ENCODE results near the gene TXNRD3. TPM values are rescaled to one million over a fixed set of nuclear protein-coding genes. Genes with fewer than 3 reads are reported as not detected.

Gene TXNRD3
- total and polyA plus RNA-seq, 2 experiments from 2014 or later = 8.7 to 11.7 TPM

DNA sequence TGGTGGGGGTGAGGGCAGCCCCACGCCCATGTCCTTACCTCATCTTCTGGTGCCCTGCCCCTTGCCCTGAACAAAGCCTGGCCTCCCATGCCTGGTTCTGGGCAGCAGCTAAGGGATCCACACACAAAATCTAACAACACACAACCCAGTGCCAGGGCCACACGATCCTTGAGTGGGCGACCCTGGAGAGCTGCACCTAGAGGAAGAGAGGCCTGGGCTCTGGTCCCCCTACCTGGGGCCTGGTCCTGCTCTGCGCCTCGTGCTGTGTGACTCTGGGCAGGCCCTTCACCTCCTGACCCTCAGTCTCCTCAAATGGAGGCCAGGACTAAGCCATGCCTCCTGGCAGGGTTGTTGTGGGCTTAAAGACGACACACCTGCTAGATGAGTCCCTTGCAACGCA is 76.2 kb downstream of the TXNRD3 start:
- H3K4me3 ChIP-seq = no peak overlapping the region
- no peak overlapping the region for H3K27ac ChIP-seq
- TF ChIP-seq, protein P1, sequence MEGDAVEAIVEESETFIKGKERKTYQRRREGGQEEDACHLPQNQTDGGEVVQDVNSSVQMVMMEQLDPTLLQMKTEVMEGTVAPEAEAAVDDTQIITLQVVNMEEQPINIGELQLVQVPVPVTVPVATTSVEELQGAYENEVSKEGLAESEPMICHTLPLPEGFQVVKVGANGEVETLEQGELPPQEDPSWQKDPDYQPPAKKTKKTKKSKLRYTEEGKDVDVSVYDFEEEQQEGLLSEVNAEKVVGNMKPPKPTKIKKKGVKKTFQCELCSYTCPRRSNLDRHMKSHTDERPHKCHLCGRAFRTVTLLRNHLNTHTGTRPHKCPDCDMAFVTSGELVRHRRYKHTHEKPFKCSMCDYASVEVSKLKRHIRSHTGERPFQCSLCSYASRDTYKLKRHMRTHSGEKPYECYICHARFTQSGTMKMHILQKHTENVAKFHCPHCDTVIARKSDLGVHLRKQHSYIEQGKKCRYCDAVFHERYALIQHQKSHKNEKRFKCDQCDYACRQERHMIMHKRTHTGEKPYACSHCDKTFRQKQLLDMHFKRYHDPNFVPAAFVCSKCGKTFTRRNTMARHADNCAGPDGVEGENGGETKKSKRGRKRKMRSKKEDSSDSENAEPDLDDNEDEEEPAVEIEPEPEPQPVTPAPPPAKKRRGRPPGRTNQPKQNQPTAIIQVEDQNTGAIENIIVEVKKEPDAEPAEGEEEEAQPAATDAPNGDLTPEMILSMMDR (IDR thresholded peaks at IDR 0.05; ENCODE audit: low read depth, low read length) = no peak
- H3K36me3 ChIP-seq = no peaks in the 10 kb centered on the region
- H3K9me3 ChIP-seq (ENCODE audit: low read depth) = no peaks in the 10 kb centered on the region
- no peak for DNase-seq (ENCODE audit: low read depth in 1 of 2, low spot score in 1 of 2)
- H3K27me3 ChIP-seq = no peaks in the 10 kb centered on the region
- H3K4me1 ChIP-seq (ENCODE audit: low read depth) = no peaks in the 10 kb centered on the region

DNA sequence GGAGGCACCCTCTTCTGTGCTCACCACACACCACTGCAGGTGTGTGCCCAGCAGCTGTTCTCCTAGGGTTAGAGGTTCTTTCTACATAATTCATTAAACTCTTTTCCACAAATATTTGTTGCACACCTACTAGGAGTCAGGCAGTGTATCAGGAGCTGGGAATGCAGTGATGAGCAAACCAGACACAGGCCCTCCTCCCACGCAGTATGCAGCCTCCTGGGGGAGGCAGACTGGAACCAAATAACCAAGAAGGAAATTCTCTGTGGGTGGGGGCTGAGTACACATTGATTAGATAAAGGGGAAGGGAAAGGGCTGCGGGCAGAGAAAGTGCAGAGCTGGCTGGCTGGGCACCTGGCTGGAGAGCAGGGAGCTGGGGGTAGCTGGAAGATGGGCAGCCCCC is 77.7 kb downstream of the TXNRD3 start:
- Histone ChIP-seq H3K36me3 (no peaks in the 10 kb centered on the region), H3K27me3 (no peaks in the 10 kb centered on the region), H3K9me3 (ENCODE audit: low read depth) (no peaks in the 10 kb centered on the region), H3K4me1 (ENCODE audit: low read depth) (no peaks in the 10 kb centered on the region), H3K4me3 (no peak overlapping the region), H3K27ac (no peak overlapping the region)
- no peak for DNase-seq (ENCODE audit: low read depth in 1 of 2, low spot score in 1 of 2)
- TF ChIP-seq, protein P1 (IDR thresholded peaks at IDR 0.05; ENCODE audit: low read depth, low read length) = no peak

DNA sequence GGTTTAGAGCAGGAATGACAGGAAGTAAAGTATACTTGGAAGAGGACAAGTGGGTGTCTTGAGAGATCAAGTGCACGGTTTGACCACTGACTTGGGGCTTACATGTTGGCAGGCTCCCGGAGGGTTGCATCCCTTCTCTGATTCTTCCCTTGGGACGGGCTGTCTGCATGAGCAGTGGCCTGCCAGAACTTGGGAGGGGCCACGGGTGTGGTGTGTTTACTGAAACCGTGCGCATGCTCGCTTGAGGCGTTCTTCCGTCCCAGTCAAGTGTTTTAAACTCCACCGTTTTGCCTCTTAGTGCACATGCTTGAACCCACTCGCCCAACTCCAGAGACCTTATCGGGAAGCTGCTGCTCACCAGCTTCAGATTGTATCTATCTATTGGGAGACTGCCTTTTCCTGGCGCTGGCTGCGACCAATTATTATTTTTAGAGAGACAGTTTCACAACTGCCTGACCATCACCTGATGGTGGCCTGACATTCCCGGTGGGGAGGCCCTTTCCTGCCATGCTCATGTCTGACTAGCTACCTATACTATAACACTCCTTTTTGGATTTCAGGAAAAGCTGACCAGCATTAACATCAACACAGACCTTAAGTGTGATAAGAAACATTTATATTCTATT is 81.3 kb downstream of the TXNRD3 start:
- H3K4me3 ChIP-seq = no peak overlapping the region
- DNase-seq (ENCODE audit: low read depth in 1 of 2, low spot score in 1 of 2) = no peak
- no peaks in the 10 kb centered on the region for H3K9me3 ChIP-seq (ENCODE audit: low read depth)
- H3K36me3 ChIP-seq = no peaks in the 10 kb centered on the region
- H3K27me3 ChIP-seq = no peaks in the 10 kb centered on the region
- TF ChIP-seq, protein P1 (IDR thresholded peaks at IDR 0.05; ENCODE audit: low read depth, low read length) = no peak
- H3K4me1 ChIP-seq (ENCODE audit: low read depth) = no peaks in the 10 kb centered on the region
- no peak overlapping the region for H3K27ac ChIP-seq

DNA sequence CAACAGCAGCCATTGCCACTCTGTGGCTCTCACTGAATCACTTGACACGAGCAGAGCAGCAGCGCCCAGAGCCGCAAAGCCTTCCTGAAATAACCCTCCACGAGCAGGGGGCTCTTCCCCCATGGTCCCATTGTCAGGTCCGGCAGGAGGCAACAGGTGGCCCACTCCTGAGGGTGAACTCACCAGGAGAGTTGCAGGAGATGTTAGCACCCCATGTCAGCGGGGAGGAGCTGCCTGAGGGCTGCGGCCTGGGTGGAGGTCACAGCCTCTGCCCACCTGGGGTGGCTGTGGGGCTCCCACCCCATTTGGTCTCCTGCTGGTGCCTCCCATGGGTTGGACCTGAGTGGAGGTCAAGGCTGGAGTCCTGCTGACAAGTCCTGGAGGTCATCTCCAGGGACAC is 83.8 kb downstream of the TXNRD3 start:
- Histone ChIP-seq H3K27ac (no peak overlapping the region), H3K4me3 (no peak overlapping the region), H3K27me3 (no peaks in the 10 kb centered on the region), H3K4me1 (ENCODE audit: low read depth) (no peaks in the 10 kb centered on the region), H3K9me3 (ENCODE audit: low read depth) (no peaks in the 10 kb centered on the region), H3K36me3 (no peaks in the 10 kb centered on the region)
- TF ChIP-seq, protein P1 (IDR thresholded peaks at IDR 0.05; ENCODE audit: low read depth, low read length) = no peak
- DNase-seq (ENCODE audit: low read depth in 1 of 2, low spot score in 1 of 2) = no peak

DNA sequence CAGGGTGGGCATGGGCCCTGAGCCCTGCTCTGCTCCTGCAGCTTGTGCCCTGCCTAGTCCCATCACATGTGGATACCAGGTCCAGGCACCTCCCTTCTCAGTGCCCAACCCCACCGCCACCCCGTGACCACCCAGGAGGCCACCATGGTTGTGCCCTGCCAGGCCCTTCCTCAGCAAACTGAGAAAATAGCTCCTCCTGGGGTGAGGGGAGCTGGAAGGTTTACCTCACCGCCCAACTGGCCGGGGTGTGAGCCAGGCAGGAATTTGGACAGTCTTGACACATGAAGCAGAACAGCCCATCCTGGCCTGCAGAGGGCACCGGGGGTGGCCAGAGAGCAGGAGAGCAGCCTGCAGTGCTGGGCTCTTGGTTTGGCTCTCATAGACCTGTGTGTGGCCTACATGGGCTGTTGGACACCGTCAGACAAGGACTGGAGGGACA is 84.8 kb downstream of the TXNRD3 start:
- DNase-seq (ENCODE audit: low read depth in 1 of 2, low spot score in 1 of 2) = no peak

More for the DNA sequence above, 84.8 kb downstream of the TXNRD3 start:
- no peaks in the 10 kb centered on the region for H3K9me3 ChIP-seq (ENCODE audit: low read depth)
- no peaks in the 10 kb centered on the region for H3K4me1 ChIP-seq (ENCODE audit: low read depth)
- no peak overlapping the region for H3K27ac ChIP-seq
- no peaks in the 10 kb centered on the region for H3K27me3 ChIP-seq
- H3K4me3 ChIP-seq = no peak overlapping the region
- no peaks in the 10 kb centered on the region for H3K36me3 ChIP-seq
- TF ChIP-seq, protein P1 (IDR thresholded peaks at IDR 0.05; ENCODE audit: low read depth, low read length) = no peak

Measured in cardiac muscle cell (in vitro differentiated cells and primary cell).